HG02642 (cell line): ENCODE measurements around the gene MYO18B.

Source experiments
- ATAC-seq: cut with Tn5 transposase; IDR thresholded peaks from one replicate; pipeline ENCODE4 v1.9.1; 2021; ENCODE audit warnings: mild to moderate bottlenecking; ENCODE audit not compliant: unreplicated experiment, poor library complexity

Gene MYO18B

DNA sequence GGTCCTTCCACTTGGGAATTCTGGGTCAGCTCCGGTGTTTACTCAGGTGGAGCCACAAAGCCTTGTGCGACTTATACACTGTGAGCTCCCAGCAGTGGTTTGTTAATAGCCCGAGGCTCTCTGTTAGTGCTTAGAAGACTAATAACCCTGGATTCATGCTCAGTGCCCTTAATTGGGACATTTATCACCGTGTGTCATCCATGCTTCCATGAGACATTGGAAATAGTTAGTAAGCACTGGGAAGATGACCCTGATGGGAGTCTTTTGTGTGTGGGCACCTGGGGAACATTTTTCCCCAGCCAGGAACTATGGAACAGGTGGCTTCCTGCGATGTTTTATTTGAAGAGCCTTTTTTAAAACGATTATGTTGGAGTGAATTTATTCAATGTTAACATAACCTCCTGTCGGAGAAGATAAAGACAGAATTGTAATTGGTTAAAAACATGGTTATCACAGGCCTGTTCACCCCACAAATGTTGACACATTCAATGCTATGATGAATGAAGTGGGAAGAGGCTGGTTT, 188.9 kb downstream of the MYO18B start:
- no peak for ATAC-seq

DNA sequence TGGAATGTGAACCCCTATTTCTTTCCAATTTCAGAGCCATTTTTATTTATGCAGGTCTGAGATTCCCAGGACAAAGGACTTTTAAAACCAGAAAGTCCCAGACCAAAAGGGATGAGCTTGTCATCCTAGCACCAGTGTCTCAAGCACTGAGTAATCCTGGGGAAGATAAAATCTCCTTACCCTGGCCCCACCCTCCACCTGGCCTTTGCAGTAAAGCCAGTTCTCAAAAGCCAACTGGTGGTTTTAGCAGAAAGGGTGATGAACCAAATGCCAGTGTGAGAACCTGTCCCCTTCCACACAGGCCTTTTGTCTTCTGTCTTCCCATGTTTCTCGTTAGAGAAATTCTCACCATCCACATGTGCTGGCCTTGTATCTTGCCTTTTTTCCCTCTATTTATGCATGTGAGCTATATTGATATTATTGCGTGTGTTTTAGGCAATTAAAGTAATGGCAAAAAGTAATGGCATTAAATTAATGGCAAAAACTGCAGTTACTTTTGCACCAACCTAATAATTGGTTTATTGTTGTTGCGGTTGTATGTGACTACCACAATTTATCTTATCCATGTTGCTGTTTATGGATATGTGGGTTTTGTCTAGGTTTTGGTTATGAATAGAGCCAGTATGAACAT, 191.3 kb downstream of the MYO18B start:
- ATAC-seq: no peak

DNA sequence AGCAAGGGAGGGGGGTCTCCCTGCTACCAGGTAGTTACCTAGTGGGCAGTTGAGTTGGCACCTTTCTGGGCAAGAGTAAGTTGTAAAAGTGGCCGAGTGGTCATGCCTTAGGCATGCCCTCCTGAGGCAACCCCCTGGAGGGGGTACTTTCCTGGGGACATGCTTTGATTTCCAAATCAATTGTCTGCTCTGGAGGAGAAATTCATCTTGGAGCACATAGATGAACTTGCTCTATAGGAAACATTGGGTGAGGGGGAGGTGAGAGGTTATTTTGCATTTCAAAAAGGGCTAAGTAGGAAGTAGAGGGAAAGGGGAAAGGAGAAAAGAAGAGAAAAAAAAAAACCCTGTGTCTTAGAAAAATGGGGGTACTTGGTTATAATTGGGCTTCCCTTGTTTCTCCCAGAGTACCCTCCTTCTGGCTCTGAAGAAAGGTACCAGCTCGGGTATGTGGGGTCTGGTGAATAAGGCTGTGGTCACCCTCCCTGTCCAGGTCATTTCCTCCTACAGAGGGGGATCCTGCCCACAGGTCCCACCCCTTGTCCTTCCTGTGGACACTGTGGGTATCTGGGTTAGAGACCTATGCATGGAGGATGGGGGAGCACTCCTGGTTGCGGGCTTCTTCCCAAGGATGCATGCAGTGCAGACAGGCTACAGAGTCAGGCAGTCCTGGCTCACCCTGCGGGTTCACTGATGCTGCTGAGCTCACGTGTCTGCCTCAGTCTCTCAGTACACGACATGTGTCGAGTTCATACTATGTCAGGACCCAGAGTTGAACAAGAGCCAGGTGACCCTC, 193.5 kb downstream of the MYO18B start:
- ATAC-seq: no peak

- ATAC-seq: no peak
Observed at GRCh38 chr22:25938151-25938550, 196.2 kb downstream of the MYO18B start.

- no peak for ATAC-seq
Observed at GRCh38 chr22:25939384-25939783, 197.4 kb downstream of the MYO18B start.

GRCh38 chr22:25940479-25940878, 198.5 kb downstream of the MYO18B start:
- no peak for ATAC-seq

- no peak for ATAC-seq
Observed at GRCh38 chr22:25941365-25941960, 199.5 kb downstream of the MYO18B start.

- ATAC-seq: no peak
Observed at GRCh38 chr22:25942115-25942855, 200.3 kb downstream of the MYO18B start.

- ATAC-seq: no peak
Observed at GRCh38 chr22:25942856-25943411, 200.9 kb downstream of the MYO18B start.

DNA sequence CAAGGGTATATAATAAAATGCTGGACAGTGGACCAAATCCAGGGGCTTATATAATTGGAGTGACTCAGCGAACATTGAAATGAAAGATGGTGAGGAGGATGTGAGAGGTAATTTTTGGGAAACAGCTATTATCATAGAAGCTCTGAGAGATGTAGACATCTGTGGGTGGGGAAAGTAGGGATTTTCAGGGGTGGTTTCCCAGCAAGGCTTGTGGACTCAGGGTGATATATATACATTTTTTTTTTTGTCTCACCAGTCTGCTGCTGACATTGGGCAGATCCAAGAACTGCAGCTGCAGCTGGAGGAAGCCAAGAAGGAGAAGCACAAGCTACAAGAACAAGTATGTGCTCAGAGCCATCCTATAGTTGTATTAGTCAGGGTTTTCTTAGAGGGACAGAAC, 208.1 kb downstream of the MYO18B start:
- no peak for ATAC-seq

DNA sequence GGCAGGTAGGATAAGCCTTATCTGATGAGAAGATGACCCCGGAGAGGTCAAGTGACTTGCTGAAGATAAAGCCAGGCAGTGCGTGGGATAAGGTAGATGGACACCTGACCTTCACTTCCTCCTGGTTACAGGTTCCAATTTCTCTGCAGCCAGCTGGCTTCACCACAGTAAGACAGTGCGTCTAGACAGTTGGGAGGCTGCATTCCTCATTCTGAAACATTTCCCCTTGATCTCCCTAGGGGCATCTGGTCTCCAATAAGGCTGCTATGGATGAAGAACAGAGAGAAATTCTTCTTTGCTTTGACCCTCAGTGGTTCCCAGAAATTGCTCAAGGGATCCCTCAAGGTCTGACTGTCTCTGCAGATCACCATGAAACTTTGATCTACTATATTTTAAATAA, 211.3 kb downstream of the MYO18B start:
- no peak for ATAC-seq

DNA sequence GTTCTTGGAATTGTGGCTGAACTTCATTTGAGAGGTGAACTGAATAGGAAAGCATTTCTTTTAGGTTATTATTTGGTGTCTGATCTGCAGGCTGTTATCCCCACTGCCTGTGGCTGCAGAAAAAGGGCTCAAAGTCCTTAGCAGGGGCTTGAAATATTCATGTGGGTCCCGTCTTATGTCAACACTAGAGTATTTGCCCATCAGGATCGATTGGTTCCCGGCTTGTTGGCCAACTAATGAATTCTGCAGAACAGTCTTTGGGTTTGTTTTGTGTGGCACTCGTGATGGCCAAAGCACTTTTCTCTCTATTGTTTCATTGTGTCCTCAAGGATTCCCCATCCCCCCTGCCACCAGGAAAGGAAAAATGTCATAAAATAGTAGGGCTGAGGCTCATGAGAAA, 211.9 kb downstream of the MYO18B start:
- ATAC-seq: no peak

DNA sequence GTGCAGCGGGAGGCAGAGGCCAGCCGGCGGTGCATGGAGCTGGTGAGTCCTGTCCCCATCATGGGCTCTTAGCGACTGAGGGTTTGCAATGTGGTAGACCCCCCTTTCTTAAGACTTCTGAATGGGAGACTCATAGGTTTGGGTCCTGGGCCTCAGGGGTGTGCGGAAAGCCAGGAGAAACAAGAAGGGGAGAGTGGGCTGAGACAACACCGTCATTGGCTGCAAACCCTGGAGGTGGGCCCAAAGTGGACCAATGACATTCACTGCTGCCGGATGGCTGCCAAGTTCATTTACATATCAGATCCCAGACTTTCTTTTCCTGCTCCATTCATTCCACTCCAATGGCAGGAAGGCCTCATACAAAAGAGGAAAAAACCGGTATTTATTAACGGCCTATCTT, 213.3 kb downstream of the MYO18B start:
- ATAC-seq: no peak

- ATAC-seq: no peak
Observed at GRCh38 chr22:25956801-25957200, 214.8 kb downstream of the MYO18B start.

- no peak for ATAC-seq
Observed at GRCh38 chr22:25959818-25960774, 218.1 kb downstream of the MYO18B start.

DNA sequence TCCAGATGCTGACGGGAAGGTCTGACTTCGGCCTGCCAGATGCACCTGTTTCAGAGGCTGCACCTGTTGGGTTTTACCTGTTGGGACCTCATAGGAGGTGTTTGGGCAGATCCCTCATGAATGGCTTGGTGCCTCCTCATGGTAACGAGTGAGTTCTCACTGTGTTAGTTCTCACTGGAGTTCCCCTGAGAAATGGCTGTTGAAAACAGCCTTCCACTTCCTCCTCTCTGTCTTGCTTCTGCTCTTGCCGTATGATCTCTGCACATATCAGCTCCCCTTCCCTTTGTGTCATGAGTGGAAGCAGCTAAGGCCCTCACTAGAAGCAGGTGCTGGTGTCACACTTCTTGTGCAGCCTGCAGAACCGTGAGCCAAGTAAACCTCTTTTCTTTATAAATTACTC, 219.7 kb downstream of the MYO18B start:
- ATAC-seq: no peak

DNA sequence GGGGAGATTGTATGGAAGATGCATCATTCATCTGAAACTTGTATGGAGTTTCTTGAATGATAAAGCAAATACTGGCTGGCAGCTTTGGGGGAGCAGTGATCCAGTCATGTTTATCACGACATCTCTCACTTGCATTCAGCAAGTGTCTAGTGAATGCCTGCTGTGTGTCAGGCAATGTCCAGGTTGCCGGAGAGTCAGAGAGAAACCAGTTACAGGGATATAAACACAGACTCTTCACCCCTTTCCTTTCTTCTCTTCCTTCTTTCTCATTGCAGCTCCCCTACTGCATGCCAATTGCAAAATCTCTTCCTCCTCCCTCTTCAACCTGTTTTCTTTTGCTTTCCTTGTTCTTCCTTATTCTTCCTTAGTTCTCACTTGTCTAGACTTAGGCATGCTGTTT, 220.7 kb downstream of the MYO18B start:
- ATAC-seq: no peak

- no peak for ATAC-seq
Observed at GRCh38 chr22:25964961-25965730, 223.2 kb downstream of the MYO18B start.
